Dedifferentiated amniotic fluid mesenchymal stem cell (primary cell): ENCODE measurements around the gene SMIM9.
A peak's percentile ranks its signal among the peaks of the same experiment; 100 is the strongest.

Source experiments
- DNase-seq: peaks from one replicate; pipeline ENCODE4 v3.0.0-alpha.2; 2016; ENCODE audit errors: extremely low spot score

SMIM9 gene

DNA sequence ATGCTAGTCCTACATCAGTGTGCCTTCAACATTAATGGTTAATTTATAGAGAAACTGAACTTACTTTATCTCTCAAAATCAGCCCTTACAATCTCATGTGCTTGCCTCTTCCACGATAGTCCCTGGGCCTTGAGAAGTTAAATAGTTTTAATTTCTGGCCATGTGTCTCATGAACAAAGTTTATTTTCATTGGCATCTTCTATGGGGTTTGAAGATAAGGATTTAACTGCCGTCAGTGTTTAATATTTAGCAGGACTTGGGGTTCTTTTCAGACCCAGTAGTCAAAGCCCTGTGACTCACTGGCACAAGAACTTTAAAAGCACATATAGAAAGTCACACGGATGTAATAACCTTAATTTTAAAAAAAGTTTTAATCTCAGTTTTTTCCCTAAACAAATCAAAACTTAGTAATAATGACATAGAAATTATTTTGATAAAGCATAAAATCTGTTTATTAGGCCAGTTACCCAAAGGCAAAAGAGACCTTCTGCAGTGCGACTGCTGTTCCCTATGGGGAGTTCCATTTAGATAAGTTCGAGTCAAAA lies 19.1 kb downstream of the SMIM9 start:
- no peak for DNase-seq

DNA sequence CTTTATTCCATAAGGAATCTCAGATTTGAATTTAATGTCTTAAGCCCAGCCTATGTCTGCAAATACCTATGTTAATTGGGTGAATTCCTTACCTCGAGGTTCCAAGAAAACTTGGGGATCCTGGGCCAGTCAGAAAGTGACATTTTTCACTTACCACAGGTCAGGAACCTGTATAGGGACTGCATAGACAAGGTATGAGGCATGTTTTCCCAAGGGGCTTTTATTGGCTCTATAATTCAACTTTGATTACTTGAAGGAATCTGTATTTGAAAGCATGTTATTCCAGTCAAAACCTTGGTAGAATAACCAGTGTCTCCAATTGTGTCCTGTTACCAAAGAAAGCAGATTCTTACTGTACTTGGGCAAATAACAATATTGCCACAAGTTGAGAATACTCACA lies 20.7 kb downstream of the SMIM9 start:
- no peak for DNase-seq

DNA sequence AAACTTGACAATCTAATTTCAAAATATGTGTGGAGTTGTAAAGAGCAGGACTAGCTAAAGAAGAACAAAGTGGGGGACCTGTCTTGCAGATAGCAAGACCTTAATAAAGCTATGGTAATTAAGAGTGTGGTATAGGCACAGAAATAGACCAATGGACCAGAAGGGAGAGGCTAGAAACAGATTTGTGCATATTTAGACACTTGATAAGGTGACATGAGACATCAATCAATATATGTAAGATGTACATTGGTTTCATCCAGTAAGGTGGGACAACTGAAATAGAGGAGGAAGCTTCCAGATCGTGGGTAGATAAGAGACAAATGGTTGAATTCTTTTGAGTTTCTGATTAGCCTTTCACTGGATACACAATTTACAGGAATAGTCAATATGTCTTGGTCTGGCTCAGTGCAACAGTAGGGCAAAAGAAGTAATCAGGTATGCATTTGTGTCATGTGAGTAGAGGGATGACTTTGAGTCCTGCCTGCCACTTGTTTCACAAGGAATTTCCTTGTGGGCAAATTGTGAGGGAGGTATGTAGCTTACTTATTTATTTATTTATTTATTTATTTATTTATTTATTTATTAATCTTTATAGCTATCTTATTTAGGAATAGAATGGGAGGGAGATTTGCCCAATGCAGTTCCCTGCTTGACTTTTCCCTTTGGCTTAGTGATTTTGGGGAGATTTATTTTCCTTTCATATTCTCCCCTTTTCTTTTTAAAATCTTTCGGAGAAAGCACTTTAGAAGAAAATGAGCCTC lies 21.9 kb downstream of the SMIM9 start:
- no peak for DNase-seq

DNA sequence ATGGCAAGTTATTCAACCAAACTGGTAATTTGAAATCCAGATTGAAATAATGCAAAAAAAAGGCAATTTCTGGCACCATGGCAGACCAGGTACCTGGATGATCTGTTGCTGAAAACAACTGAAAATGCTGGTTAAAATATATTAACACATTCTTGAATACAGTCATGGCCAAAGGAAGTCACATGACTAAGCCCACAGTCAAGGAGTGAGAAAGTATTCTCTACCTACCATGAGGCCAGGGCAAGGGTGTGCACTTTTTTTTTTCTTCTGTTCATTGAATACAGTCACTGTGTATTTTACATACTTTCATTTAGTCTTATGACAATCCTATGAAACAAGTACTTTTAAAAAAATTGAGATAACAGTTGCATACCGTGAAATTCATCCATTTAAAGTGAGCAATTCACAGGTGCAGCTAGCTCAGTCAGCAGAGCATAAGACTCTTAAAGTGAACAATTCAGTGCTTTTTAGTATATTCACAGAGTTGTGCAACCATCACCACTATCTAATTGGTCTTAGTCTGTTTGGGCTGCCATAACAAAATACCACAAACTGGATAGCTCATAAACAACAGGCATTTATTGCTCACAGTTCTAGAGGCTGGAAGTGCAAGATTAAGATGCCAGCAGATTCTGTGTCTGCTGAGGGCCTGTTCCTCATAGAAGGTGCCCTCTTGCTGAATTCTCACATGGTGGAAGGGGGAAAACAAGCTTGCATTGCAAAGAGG lies 24.4 kb downstream of the SMIM9 start:
- no peak for DNase-seq

DNA sequence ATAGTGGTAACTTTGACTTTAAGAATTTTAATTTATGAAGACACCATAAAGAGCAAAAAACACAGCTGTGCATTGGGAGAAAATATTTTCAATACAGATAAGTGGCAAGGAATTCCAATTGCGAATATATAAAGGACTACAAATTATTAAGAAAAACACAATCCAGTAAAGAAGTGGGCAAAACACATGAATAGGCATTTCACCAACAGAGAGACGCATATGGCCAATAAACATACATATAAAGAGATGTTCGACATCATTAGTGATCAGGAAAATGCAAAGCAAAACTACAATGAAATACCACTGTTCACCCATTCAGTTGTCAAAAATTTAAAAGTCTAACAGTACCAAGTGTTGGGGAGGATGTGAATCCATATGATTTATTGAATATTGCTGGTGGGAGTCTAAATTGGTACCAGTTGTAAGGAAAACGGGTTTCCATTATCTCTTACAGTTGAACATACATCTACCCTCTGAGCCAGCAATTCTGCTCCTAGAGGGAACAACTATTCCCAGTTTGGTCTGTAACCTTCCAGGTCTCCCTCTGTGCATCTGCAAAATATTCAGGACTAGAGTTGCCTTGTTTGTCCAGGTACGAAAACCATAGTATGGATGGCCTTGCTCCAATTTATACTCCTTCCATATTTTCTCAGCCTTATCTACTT lies 27.5 kb downstream of the SMIM9 start:
- DNase-seq: no peak

DNA sequence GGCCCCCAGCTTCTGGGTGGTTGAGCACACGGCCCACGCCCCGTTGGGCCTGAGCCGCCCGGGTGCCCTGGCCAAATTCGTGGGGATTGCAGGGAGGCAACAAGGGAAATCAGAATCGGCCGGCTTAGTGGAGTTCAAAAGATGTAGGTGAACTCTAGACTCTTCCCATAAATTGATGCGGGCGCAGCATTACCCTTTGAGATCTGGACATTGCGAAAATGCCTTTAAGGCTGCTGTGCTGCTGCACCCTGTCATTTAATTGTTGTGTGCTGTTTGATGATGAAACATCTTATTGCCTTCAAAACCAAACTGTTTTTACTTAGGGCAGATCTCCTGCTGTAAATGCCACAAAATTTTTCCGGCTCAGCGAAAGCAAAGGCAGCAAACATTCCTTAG lies 28.8 kb downstream of the SMIM9 start:
- no peak for DNase-seq

DNA sequence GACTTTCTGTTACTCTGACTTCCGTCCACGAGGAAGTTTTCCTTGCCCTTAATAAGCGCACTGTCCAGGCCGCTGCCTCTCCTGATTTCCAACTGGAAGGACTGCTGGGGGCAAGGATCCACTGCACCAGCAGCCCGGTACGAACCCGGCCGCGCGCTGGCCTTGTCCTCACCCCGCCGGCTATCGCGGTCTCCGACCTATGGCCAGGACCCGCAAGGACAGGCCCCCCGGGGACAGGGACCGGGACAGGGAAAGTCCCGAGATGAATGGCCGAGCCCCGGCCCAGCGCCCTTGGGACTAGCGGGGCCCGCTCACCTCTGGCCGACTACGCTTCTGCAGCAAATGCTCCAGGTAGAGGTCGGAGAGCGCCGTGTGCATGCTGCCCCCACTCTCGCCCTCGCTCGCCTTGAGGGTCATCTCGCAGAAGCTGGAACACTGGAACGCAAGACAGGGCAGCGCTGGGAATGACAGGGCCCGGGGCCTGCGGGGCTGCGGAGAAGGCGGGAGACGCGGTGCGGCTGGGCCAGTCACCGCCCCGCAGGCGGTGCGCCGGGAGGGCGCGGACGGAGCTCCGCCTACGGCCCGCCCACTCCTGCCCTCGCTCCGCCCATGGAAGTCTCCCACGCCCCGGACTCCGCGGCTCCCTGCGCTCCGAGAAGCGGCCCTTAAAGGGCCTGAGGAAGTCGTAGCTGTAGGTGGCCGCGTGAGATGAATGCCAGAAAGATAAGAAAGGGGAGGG lies 29.3 kb downstream of the SMIM9 start, which contains the start of gene MPP1:
TSS of gene MPP1 (minus strand) at position 529 of the 739 bp plus-strand sequence. CDS start at position 417, 112 bp downstream.
- DNase-seq: peak; percentile 52

DNA sequence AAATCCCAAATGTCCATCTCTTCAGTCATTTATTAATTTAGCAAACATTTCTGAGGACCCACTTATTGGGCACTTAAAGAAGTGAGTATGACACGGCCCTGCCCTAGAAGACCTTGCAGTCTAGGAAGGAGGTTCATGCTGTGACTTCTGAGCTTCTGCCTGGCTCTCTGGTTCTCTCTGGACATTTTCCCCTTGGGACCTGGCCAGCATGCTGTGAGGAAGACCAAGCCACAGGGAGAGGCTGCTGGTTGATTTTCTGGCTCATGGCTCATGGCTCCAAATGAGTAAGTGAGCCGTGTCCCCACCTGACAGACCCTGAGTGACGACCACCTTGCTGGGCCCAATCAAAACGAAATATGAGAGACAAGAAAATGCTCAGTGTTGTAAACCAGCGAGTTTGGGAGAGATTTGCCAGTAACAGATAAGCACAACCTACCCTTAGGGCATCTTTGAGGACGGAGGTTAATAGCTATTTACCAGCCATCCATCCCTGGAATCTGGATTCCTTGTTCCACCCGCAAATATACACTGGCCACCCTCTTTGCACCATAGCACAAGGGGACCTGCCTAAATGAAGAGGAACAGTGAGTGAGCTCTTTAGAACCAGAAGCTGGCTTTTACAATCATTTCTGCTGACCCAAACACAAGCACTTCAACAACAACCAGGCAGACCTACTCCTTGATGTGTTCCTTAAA lies 30.1 kb downstream of the SMIM9 start:
- no peak for DNase-seq

DNA sequence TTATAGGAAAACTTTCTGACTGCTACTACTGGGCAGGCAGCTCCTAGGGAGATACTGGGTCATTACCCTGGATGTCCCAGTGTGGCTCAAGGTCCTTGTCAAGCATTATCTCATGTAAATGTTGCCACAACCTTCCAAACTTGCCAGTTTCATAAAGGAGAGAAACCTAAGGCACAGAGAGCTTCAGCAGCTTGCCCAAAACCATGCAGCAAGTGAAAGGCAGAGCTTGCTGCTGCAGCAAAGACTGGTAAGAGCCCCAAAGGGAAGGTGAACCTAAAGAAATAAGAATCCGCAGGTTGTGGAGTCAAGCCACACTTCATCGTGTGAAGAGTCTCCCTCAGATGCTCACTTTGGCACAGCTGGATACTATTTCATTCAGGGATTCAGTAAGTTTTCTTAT lies 31.5 kb downstream of the SMIM9 start:
- no peak for DNase-seq

DNA sequence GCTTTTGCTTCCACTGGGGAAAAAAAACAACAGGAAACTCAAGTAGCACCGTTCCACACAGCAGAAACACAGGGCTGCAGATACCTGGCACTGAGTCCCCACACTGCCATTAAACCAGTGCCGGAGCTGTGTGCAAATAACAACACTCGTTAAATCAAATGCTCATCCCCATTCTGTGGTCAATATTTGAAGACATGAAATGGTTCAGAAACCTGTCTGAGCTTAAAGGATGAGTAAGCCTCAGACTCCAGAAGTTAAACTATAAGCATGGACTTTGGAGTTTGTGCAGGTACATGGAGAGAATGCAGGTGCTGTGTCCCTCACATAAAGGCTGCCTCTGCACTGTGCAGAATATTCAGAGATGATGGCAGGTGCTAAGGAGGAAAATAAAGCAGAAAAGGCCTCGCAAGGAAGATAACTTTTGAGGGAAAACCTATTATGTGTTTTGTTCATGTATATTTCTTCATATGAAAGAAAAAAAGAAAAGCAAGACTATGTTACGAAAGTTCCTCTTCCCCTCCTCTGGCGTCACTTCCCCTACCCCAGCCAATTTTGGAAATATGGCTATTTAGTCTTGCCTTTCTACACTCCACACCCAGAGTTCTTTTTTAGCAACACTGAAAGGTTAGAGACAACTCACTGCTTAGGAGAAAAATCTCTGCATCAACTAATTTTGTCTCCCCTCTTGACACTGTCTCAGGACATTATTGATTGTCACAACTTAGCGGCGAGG lies 33.8 kb downstream of the SMIM9 start:
- DNase-seq: no peak

DNA sequence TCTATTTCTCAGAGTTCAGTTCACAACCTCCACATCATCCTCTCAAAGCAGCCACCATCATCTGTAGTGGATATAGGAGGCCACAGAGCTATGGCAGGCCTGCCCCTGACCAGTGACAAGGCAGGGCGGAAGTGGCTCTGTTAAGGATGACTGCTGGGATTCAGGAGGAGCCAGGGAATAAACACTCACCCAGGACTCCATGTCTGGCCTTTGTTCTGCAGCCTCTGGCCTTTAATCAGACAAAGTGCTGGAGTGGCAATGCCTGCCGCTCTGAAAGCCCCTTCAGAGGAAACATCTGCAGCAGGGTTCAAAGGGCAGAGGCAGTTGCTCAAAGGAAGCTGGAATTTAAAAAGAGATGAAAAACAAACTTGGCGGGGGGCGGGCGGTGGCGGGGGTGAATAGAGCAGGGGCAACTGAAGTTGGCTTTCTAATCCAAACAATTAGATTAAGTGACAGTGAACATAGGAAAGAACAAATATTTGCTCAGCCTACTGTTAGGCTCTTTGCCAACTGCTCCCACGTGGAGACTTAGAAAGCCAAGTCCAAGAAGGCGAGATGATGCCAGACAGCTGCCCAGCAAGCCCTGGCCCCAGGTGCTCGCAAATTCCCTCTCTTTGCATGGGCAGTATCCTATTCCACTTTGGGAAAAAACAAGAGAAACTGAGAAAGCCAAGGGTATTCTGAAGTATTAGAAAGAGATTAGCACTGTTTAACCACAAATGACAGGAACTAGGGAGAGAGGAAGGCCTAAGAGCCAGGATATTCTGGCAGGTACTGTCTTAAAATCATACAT lies 34.7 kb downstream of the SMIM9 start:
- no peak for DNase-seq

DNA sequence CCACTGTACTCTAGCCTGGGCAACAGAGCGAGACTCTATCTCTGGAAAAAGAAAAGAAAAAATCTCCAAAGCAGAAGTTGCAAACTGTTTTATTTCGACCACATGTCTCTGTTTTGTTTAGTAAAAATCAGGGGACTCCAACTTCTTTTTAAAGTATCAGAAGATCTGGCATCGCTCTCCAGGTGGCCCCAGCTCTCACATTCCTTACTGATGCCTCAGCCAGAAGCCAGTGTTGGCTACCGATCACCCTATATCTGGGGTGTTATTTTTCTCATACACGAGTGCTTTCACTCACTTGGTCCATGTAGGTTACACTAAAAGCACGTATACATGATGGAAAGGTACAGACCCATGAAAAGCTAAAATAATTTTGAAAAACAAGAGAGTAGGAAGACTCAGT lies 37.5 kb downstream of the SMIM9 start:
- no peak for DNase-seq

DNA sequence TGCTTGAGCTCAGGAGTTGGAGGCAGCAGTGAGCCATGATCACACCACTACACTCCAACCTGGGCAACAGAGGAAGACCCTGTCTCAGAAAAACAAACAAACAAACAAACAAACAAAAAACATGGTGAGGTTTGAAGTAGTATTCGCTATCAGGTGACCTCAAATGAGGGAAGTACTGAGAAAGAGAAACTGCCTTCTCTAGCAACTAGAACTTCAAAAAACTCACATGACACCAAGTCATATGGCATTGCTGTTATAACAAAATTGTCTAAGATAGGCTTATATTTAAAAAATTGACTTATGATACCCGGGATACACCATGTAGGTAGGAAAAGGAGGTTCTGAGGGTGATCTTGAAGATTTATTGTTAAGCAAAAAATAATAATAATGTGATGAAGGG lies 39.4 kb downstream of the SMIM9 start:
- no peak for DNase-seq

DNA sequence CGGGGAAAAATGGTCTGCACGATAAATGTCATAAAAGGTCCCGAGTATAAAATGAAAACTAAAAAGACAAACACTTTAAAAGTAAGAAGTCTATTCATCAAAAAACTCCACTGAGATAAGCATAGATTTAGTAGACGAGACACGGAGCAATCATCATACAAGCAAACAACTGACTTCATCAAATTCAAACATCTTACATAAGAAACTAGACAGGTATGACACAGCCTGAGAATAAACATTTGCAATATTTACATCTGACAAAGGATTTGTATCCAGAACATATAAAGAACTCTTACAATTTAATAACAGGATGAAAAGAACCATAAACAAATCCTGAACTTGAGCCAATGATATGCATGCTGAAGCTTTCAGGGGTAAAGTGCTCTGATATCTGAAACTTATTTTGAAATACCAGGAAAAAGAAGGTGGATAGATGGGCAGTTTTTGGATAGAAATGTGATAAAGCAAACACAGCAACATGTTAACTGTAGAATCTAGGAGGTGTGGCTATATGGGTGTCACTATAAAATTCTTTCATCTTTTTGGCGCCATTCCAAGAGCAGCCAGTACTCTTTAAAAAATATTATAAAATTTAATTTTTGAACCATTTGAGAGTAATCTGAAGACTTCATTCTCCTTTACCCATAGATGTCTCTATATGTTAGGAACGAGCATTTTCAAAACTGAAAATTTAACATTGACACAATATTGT lies 41.2 kb downstream of the SMIM9 start:
- DNase-seq: no peak

DNA sequence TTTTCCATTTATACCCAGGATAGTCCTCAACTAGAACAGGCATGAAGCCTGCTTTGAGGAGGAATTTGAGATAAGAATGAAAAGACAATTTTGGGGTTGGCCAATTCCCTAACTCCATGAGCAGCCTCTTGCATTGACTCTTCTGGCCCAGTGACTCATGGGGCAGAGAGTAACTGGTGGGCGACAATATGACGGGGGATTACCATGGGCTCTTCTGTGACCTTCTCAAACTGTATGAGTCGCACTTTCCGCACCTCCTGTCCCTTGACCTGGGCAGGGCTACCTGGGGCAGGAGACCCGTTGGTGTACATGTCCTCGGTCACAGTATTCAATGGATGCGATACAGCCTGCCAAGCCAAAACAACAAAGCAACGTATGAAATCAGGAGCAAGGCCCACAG lies 42.5 kb downstream of the SMIM9 start:
- no peak for DNase-seq

DNA sequence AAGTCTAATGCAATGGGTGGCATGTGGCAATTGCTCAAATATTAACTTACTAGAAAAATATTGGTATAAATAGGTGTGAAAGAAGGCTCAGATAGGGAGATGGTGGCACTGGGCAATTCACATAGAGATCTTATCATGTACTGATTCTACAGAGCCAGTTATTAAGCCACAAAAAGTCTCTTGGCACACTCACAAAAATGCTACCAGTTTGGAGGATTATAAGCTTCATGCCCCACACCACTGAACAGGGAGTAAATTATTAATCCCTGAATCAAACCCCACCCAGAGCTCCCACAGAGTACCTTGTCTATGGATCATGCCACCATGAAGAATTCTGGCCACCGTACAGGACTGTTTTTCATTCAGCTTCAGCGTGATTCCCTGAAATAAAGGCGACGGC lies 43.0 kb downstream of the SMIM9 start:
- DNase-seq: no peak

DNA sequence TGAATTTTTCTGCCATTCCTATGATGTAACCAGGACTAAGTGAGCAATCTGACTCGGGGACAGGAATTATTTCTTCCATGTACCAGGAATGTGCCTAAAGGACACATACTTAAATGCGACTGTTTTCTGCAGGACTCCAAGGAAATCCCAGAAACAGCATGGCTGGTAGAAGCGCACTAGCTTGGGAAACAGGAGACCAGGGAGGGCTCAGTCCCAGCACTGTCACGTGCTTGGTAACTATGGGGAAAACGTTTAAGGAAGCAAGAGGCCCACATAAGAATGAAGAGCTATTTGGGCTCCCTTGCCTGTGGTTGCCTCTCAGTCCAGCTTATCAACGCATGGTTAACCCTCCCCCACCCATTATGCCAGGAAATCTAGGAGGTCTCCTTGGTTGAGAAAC lies 48.7 kb downstream of the SMIM9 start:
- DNase-seq: no peak

DNA sequence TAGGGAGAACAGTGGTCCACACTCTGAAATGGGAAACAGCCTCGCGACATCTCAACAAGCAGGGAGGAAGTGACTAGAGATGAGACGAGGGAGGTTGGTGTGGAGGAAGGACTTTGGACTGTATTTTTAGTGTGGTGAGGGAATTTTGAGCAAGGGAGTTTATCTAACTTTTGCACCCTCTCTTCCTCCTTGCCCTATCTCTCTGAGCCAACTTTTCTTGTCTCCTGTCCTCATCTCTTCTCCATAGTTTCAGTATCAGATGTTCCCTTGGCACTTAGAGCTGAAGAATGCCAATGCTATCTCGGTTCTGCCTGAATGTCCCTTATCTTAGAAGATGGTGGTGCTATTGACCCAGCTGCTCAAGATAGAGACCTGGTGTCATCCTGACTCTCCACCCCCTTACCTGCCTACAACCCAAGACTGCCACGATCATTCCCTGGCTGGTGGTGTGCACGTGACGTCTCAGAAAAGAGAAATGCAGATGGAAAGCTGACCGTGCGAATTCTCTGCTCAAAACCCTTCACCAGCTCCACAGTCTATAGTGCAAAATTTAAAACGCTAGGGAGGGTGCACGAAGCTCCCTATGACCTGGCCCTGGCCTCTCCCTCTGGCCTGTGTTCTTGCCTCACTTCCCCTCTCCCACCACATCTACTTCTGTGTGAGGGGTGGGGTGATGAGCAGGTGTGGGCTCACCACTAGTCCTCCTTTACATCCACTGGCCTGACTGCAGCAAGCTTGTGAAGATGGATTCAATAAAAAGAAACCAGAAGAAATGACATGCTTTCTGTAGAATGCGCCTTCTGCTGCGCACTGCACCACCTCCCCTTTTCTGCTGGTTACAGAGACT lies 50.1 kb downstream of the SMIM9 start:
- DNase-seq: no peak
